Activated T-cell treated with anti-CD3 and anti-CD28 coated beads, Interleukin-2, amount 50 U/mL, for 1 hour (primary cell): ENCODE measurements around the gene ZNF816.
"Not testable (repeated sequence)": the region's sequence is repeated elsewhere in the genome, so short reads cannot be mapped to it uniquely, and the experiment has no call there.

Source experiments
- DNase-seq: peaks from one replicate; pipeline ENCODE4 v3.0.0-alpha.2; 2020

The ZNF816 gene

GRCh38 chr19:52924641-52925040 lies 38.0 kb downstream of the ZNF816 start:
- not testable (repeated sequence) for DNase-seq

- no peak for DNase-seq
These were observed 38.7 kb downstream of the ZNF816 start for GRCh38 chr19:52923778-52924593.

GRCh38 chr19:52922841-52923777 lies 39.6 kb downstream of the ZNF816 start, which contains the start of gene ZNF888:
TSS of gene ZNF888 (minus strand) at chr19:52923428. CDS start at chr19:52917873, 5,555 bp downstream.
- peak; percentile 85 for DNase-seq

GRCh38 chr19:52917531-52917930 lies 45.1 kb downstream of the ZNF816 start:
- DNase-seq, result no peak

- DNase-seq, result no peak
These were observed 52.0 kb downstream of the ZNF816 start for GRCh38 chr19:52910648-52911047.

- DNase-seq, result not testable (repeated sequence)
These were observed 58.5 kb downstream of the ZNF816 start for GRCh38 chr19:52904052-52904780.

GRCh38 chr19:52901842-52902241 lies 60.8 kb downstream of the ZNF816 start:
- DNase-seq, result no peak
